NCI-H510A treated with DMSO at 0.1 percent for 48 hours (cell line): ENCODE results near the gene MMS19.

Experiments
- DNase-seq: peaks from one replicate; lab custom pipeline; 2025; lab: John Stamatoyannopoulos, UW

Gene MMS19, protein sequence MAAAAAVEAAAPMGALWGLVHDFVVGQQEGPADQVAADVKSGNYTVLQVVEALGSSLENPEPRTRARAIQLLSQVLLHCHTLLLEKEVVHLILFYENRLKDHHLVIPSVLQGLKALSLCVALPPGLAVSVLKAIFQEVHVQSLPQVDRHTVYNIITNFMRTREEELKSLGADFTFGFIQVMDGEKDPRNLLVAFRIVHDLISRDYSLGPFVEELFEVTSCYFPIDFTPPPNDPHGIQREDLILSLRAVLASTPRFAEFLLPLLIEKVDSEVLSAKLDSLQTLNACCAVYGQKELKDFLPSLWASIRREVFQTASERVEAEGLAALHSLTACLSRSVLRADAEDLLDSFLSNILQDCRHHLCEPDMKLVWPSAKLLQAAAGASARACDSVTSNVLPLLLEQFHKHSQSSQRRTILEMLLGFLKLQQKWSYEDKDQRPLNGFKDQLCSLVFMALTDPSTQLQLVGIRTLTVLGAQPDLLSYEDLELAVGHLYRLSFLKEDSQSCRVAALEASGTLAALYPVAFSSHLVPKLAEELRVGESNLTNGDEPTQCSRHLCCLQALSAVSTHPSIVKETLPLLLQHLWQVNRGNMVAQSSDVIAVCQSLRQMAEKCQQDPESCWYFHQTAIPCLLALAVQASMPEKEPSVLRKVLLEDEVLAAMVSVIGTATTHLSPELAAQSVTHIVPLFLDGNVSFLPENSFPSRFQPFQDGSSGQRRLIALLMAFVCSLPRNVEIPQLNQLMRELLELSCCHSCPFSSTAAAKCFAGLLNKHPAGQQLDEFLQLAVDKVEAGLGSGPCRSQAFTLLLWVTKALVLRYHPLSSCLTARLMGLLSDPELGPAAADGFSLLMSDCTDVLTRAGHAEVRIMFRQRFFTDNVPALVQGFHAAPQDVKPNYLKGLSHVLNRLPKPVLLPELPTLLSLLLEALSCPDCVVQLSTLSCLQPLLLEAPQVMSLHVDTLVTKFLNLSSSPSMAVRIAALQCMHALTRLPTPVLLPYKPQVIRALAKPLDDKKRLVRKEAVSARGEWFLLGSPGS

DNA sequence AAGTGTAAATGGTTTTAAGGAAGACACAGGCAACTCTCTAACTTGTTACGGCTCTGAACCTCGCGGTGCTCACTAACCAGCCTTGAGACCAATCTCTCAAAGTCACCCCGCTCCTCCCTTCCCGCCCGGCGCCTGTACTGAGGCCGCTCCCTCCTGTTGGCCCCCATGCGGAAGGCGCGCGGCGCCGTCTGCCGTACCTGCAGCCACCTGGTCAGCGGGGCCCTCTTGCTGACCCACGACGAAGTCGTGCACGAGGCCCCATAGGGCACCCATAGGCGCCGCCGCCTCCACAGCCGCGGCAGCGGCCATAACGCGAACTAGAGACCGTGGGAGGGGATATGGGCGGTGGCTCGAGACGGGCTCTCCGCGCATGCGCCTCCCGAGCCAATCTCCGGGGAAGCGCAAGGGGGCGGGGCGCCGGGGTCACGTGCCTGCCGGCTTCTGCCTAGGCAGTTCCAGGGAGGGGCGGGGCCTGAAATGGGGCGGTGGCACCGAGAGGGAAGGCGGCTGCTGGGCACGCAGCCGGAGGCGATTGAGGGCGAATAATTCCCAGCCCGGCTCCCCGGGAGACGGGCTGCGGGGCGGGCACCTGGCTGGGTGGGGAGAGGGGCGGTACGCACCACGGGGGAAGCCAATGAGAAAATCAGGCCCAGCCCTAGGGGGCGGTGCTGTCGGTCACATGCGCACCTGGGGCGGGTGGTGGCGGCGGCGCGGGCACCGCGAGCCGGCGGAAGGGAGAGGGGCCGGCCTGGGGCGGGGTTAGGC, at the start of gene MMS19:
TSS of gene MMS19 (minus strand) at position 347 of the 765 bp plus-strand sequence. CDS start at position 309, 38 bp downstream.
- DNase-seq: peak; percentile 99

DNA sequence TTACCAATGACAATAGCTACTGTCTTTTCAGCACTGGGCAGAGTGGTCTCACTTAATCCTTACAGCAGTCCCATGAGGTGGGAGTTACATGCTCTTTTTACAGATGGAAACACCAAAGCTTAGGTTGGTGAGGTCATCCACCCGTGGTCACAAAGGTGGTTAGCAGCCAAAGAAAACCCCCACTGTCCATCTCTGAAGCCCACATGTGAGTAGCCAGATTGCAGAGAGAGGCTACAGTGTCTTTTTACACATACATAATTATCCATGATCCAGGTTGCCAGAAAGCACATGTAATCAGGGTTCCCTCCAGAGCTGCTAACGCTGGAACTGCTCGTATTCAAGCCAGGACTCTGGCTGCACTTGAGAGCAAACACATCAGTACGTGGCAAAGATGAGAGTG, 49.7 kb upstream of the MMS19 start:
- peak; percentile 15 for DNase-seq

DNA sequence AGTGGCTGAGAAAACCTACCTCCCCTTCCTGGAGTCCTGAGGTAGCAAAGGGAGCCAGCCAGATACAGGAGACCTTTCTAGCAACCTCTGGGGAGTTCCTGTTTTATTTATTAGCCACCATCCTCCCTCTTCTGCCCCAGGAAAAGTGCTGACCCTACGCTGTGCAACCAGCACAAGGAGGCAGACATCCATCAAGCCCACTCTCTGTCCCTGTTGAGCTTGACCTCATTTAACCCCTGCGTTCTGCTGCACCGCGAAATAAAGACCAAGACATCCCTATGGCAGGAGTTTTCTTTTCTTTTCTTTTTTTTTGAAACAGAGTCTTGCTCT, 49.0 kb upstream of the MMS19 start:
- no peak for DNase-seq

DNA sequence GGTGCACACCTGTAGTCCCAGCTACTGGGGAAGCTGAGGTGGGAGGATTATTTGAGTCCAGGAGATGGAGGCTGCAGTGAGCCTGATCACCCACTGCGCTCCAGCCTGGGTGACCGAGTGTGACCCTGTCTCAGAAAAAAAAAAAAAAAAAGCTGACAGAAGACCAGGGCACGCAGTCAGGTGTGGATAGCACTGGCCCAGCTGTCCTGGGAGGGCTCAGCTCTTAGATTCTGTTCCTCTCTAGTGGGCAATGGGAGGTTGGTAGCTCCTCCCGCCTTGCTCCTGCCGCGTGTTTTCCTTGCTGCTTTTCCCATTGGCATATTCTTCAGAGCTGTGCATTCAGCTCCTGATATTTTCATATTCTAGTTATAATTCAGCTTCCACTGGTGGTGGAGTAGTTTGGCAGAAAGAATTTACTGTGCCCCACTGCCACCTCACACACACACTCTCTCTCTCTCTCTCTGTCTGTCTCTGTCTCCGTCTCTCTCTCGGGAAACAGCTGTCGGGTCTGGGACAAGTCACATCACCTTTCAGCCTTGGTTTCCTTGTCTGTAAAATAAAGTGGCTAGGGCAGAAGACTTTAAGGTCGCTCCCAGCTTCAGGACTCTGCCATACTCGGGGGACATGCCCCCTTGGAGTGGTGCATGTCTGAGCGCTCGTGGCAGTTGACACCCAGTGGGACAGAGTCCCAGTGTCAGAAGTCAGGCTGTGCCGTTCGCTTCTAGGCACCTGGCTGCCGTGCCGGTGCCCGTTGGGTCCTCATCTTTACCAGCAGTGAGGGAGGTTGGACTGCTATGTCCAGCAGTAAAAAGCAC, 48.4 kb upstream of the MMS19 start:
- DNase-seq: no peak

DNA sequence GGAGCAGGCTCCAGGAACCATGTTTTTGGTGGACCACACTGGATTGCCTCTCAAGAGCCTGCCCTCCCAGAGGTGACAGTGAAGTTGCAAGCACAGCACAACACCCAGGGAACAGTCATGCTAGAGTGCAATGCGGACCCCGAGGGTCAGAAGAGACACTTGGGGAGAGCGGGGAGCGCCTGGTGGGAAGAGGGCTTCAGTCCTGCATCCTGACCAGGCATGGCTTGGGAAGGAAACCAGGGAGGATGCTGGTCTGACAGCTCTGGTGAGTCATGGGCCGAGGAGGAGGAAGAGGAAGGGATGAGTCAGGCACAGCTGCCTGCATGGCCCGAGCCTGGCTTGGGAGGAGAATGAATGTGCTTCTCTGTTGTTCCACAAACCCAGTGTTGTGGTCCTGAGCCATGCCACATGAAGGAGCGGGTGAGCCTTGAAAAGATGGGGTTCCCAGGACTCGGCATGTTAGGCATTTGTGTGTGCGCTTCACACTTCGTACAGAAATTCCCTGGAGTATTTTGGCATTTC, 44.9 kb upstream of the MMS19 start:
- peak; percentile 4 for DNase-seq

DNA sequence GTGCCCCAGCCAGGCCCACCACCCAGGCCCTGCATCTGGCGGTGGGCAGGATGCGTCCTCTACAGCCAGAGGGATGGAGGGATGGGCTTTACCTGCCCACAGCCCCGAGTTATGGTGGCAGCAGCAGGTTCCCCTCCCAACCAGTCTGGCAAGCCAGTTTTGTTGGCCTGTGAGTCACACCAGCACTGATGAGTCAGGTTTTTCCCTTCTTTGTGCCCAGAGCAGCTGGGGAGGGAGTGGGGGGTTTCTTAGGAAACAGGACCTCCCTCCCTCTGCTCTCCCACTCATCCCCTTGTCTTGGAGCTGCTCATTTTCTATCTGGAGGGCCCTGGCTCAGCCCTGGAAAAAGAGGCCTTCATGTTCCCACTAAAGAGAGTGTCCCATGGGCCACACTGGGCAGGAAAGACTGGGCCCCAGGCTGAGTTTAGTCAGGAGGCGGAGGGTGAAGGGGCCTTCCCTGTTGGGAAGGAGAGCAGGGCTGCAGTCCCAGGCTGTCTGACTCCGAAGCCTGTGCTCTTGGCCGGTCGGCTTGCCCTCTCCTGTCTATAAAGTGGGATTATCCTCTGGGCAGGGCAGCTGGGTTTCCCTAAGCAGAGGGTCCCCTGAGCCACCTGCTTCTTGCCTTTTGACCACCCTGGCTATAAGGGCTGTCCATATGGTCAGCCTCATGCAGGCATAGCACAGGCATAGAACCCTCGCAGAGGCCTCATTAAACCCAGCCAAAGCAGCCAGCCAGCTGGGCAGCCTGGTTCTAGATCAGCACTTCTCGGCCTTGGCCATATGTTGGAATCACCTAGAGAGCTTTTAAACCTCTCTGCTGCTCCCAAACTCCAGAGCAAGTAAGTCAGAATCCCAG, 44.2 kb upstream of the MMS19 start:
- DNase-seq: no peak

DNA sequence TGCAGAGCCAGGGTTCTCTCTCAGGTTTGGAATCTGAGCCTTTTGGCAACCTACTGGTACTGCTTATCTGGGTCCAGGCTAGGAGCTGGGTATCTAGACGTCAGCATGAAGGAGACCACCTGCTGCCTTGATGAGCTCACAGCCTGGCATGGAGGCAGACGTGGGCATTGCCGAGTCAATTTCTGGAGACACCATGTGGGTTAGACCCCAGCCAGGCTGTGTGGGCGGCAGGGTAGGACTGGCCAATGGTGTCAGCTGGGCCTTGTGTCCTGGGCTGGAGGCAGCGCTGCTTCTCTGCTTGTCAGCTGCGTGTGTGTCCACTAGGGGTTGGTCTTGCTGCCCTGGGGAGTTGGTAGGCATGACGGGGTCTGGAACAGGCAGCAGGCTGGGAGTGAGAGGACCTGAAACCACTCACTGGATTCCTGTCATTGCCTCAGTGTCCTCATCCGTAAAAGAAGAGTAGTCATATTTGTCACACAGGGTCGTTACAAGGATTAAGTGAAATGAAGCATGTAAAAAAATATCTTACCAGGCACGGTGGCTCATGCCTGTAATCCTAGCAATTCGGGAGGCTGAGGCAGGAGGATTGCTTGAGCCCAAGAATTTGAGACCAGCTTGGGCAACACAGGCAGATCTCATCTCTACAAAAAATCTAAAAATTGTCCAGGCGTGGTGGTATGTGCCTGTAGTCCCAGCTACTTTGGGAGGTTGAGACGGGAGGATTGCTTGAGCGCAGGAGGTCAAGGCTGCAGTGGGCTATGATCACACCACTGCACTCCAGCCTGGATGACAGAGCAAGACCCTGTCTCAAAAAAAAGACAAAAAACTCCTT, 42.7 kb upstream of the MMS19 start:
- DNase-seq: no peak

DNA sequence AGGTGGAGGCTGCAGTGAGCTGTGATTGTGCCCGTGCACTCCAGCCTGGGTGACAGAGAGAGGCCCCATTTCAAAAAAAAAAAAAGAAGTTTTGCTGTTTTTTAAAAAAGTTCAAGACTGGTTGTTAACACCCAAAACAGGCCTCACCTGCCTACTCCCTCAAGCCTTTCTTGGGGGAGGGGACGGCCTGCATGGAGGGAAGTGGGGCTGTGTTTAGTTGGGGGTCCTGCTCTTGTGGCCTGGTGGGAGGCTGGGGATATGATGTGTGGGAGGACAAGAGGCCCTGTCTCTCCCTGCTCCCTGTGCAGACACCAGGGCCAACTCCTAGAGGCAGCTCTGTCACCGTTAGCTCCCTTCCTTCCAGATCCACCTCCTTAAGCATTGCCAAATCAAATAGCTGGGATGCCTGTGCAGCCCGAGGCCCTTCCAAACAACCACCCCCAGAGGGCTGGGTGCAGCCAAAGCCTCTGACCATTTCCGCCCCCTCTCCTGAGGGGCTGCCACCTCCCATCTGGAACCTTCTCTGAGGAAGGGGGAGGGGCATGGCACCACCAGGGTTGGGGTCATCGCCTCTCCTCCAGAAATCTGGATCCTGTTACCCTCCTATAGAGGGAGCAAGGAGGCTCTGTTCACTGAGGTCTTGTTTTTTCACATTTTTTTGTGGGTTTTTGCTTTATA, 41.4 kb upstream of the MMS19 start:
- DNase-seq: no peak

DNA sequence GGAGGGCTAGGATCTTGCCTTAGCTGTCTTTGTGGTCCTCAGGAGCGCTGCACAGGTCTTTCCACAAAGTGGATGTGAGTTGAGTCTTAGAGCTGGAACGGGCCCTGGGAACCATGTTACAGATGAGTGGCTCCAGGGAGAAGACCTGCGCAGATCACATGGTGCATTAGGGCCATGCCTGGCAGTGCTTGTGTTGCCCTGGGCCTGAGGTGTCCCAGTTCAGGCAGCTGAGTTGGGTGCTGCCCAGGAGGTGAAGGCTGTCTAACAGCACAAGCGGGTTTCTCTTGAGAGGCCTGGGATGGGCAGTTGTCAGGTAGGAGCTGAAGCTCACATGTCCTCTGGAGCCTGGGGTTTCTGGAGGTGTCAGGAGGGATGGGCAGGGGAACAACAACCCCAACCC, 40.6 kb upstream of the MMS19 start:
- DNase-seq: no peak

DNA sequence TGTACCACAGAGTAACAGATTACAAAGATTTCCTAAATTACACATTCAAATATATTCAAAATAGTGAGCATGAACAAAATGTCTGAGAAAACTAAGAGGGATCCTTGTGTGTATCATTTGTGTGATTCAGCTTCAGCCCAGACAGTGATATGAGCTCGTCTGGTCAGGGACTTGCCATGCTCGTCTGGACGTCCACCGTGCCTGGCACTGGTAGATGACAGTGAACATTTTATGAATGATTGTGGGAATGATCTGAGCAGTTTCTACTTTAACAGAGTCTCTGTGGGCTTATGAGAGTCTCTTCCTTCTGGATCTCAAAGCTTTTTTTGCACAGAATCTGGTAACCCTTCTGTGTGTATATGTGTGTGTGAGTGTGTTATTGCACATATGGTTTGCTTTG, 40.2 kb upstream of the MMS19 start:
- DNase-seq: no peak

DNA sequence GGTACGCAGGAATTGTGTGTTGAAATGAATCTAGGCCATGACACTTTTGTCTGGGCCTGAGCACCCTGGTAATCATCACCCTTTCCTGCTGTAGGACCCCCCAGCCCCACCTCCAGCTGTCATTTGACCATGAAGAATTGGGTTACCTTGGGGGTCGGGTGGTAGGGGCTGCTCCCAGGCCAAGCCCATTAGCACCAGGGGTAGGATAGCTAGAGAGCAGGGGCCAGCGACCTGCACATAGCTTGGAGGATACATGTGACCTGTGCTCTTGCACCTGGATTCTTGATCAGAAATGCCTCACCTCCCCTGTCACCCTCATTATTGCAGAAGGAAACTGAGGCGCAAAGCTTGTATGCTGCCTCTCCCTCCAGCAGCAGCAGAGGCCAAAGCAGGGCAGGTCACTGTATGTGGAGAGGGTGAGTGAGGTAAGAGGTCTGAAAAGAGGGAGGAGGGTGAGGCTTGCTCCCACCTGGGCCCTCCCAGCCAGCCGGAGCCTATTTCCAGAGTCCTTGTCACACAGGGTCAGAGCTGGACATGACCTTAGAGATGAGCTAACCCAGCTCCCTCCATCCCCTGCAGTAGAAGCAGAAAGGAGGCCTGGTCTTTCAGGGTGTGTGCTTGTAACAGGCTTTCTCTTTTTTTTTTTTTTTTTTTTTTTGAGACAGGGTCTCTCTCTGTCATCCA, 39.1 kb upstream of the MMS19 start:
- DNase-seq: no peak

DNA sequence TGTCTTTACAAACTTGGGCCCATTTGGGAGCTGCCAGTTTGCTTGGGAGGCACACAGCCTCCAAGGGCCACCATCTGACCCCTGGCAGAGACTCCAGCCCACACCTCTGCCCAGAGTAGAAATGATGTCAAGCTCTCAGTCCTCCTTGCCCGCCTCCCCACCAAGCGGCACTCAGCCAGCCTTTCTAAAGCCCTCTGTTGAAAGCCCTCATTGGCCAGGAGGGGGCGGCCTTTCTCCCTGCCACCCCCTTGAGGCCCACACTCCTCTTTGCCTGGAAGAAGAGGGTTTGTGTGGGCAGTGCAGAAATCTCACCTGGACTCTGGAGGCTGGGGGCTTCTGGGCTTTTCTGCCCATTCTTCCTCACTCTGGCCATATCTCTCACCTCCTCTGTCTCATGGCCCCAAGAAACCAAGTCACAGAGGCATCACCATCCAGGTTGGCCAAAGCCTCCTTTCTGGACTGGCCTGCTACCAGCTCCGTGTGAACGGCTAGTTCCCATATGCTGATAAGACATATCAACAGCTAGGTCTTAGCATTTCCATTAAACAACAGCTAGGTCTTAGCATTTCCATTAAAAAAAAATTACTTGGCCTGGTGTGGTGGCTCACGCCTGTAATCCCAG, 36.6 kb upstream of the MMS19 start:
- no peak for DNase-seq

DNA sequence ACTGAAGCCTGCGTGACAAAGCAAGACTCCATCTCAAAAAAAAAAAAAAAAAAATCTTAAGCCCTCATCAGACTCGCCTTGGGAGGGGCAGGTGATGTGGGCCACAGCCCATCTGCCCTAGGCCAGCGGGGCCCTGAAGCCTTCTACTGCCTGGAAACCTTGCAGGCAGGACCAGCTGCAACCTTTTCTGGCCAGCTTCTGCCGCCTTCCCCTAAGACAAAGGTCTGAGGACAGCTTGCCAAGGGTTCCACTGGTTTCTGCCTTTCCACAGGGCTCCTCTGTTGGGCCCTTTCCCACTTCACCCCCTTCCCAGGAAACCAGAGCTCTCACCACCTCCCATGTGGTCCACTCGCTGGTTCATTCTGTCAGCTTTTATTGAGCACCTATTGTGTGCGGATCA, 35.7 kb upstream of the MMS19 start:
- no peak for DNase-seq

DNA sequence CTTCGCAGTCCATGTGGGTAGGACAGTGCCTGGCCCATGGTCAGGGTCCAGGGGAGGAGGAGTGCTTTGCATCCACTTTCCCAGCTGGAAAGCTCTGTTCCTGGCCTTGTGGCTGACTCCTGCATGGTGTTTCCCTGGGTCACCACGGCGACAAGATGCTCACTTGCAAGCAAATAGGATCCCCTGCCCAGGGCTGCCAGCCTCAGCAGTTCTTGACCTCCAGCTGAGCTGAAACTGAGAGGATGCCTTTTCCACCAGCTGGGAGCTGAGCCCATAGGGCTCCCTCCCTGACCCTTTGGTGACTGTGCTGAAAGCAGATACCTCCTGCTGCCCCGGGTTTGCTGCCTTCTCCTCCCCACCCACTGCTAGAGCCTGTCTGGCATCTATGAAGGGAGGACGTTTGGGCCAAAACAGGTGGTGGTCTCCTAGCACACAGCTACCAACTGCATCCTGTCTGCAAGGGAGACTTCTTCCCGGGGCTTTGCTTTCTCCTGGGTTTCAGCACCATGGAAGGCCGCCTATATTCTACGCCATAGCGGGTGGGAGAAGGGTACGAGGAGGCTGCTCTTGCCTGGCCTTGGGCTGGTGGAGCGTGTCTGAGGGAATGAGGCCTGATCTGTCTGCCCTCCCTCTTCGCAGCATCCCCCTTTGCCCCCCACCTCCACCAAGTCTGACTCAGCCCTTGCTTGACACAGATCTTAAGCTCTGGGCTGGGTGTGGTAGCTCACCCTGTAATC, 34.9 kb upstream of the MMS19 start:
- no peak for DNase-seq

DNA sequence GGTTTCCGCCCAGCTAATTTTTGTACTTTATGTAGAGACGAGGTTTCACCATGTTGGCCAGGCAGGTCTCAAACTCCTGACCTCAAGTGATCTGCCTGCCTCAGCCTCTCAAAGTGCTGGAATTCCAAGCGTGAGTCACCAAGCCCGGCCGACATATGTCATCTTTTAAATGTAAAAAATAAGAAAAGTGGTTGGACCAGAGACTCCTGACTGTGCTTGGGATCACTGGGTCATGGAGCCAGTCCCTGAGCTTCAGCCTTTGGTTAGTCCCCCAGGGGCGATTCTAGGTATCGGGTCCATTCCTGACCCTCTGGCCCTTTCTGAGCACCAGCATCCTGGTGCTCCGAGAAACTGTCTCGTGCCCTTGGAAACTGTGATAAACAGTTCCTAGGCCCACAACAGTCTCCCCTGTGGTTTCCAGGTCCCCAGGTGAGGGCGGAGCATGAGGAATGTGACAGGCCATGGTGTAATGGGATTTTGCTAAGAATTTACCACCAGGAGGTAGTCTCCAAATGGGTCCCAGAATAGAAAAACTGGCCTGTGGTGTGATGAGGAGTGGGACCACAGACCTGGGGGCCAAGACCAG, 33.3 kb upstream of the MMS19 start:
- no peak for DNase-seq

DNA sequence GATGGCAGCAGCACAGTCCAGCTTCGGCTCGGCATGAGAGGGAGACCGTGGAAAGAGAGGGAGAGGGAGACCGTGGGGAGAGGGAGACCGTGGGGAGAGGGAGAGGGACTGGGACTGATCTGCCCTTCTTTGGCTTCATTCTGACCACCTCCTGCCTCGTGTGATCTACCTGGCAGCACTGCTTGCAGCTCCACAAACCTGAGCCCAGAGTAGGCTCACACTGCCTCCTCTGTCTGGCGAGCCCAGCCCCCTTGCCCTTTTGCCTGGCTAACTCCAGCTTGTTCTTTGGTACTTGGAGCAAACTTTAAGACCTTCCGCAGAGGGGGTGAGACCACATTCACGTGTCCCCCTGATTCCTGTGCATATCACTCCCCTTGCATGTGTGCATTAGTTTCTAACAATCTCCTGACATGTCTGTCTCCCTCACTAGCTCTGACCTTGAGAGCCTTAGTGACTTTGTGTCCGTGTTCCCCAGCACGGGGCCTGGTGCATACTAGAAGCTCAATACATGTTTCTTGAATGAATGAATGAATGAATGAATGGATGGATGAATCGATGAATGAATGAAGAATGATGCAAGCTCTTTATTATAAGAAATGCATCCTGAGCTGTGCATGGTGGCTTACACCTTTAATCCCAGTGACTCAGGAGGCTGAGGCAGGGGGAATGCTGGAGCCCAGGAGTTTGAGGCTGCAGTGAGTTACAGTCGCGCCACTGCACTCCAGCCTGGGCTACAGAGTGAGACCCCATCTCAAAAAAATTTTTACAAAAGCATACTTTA, 31.7 kb upstream of the MMS19 start:
- DNase-seq: no peak
